Measurements from ENCODE around the gene CDC37L1. TPM values are rescaled to one million over a fixed set of nuclear protein-coding genes. Genes with fewer than 3 reads are reported as not detected.

CDC37L1 gene
- polyA plus RNA-seq, 1 donor (not counting 4 experiments of a cell fraction or from before 2014, with no cell fraction given) = 15.5 TPM

- no peaks in the 10 kb centered on the region for H3K36me3 ChIP-seq (ENCODE audit: control insufficient read depth in 2 of 2, extremely low read depth in 1 of 2, insufficient read depth in 2 of 2, low read length in 2 of 2)
- peaks cover 41% of the 10 kb centered on the region for H3K79me2 ChIP-seq (ENCODE audit: control insufficient read depth, insufficient read depth, low read length)
- peak overlapping the region; percentile 83 for H3K4me2 ChIP-seq (ENCODE audit: control insufficient read depth, extremely low read depth, insufficient read depth, low read depth, low read length)
- peak overlapping the region; percentile 71 to 83 (median 77) for H3K4me3 ChIP-seq (ENCODE audit: control insufficient read depth in 2 of 3, extremely low read depth in 1 of 3, insufficient read depth in 2 of 3, low read depth in 1 of 3, low read length in 3 of 3)
- H3K4me1 ChIP-seq (ENCODE audit: control insufficient read depth, extremely low read depth, insufficient read depth, low read length) = peaks cover 23% of the 10 kb centered on the region
- dilution Hi-C loops (cut with MboI; ENCODE audit: extremely low pct_ligation_motif_present, low sequenced_read_pairs) = no loop called here
- FAIRE-seq (no peak), DNase-seq (ENCODE audit: low read depth, low spot score) (no peak)
- TF ChIP-seq CTCF (optimal IDR thresholded peaks at IDR 0.05 in 1 of 3, IDR thresholded peaks at IDR 0.05 in 1 of 3, conservative IDR thresholded peaks at IDR 0.05 in 1 of 3; ENCODE audit: extremely low read depth in 1 of 3, insufficient read depth in 2 of 3, low read length in 3 of 3) (no peak), EZH2 (IDR thresholded peaks at IDR 0.05; ENCODE audit: low read length) (no peak)
- no peaks in the 10 kb centered on the region for H4K20me1 ChIP-seq (ENCODE audit: control insufficient read depth, extremely low read depth, insufficient read depth, low read length)
- peak overlapping the region; percentile 90 for H2AFZ ChIP-seq (ENCODE audit: control insufficient read depth, low read length)
- peak overlapping the region; percentile 85 for H3K27ac ChIP-seq (ENCODE audit: control insufficient read depth, insufficient read depth, low read length)
- peak overlapping the region; percentile 85 for H3K9ac ChIP-seq (ENCODE audit: control insufficient read depth, extremely low read depth, insufficient read depth, low read length)
- no peaks in the 10 kb centered on the region for H3K27me3 ChIP-seq (ENCODE audit: control insufficient read depth, extremely low read depth, insufficient read depth, low read length)
- no peaks in the 10 kb centered on the region for H3K9me3 ChIP-seq (ENCODE audit: control insufficient read depth, low read depth, low read length)
- H3K9me1 ChIP-seq (ENCODE audit: control insufficient read depth, extremely low read depth, insufficient read depth, low read length) = no peaks in the 10 kb centered on the region
Observed at GRCh38 chr9:4740388-4740637, 60.9 kb downstream of the CDC37L1 start.

GRCh38 chr9:4740638-4741364 is 61.4 kb downstream of the CDC37L1 start, which contains the start of gene AK3:
AK3 (minus strand) TSS chr9:4741202; CDS start chr9:4741087, 115 bp downstream.
- Histone ChIP-seq H3K9ac (ENCODE audit: control insufficient read depth, extremely low read depth, insufficient read depth, low read length) (peak within 1 kb of the TSS; percentile 85), H3K9me3 (ENCODE audit: control insufficient read depth, low read depth, low read length) (no peaks in the 10 kb centered on the region), H2AFZ (ENCODE audit: control insufficient read depth, low read length) (peak within 1 kb of the TSS; percentile 90), H3K4me3 (ENCODE audit: control insufficient read depth in 2 of 3, extremely low read depth in 1 of 3, insufficient read depth in 2 of 3, low read depth in 1 of 3, low read length in 3 of 3) (peak within 1 kb of the TSS; percentile 71 to 83 (median 77)), H3K36me3 (ENCODE audit: control insufficient read depth in 2 of 2, extremely low read depth in 1 of 2, insufficient read depth in 2 of 2, low read length in 2 of 2) (no peaks in the 10 kb centered on the region), H3K4me1 (ENCODE audit: control insufficient read depth, extremely low read depth, insufficient read depth, low read length) (peaks cover 23% of the 10 kb centered on the region), H3K27ac (ENCODE audit: control insufficient read depth, insufficient read depth, low read length) (peak within 1 kb of the TSS; percentile 85), H3K79me2 (ENCODE audit: control insufficient read depth, insufficient read depth, low read length) (peaks cover 41% of the 10 kb centered on the region), H3K4me2 (ENCODE audit: control insufficient read depth, extremely low read depth, insufficient read depth, low read depth, low read length) (peak within 1 kb of the TSS; percentile 85), H4K20me1 (ENCODE audit: control insufficient read depth, extremely low read depth, insufficient read depth, low read length) (no peaks in the 10 kb centered on the region), H3K27me3 (ENCODE audit: control insufficient read depth, extremely low read depth, insufficient read depth, low read length) (no peaks in the 10 kb centered on the region), H3K9me1 (ENCODE audit: control insufficient read depth, extremely low read depth, insufficient read depth, low read length) (no peaks in the 10 kb centered on the region)
- TF ChIP-seq CTCF (optimal IDR thresholded peaks at IDR 0.05 in 1 of 3, IDR thresholded peaks at IDR 0.05 in 1 of 3, conservative IDR thresholded peaks at IDR 0.05 in 1 of 3; ENCODE audit: extremely low read depth in 1 of 3, insufficient read depth in 2 of 3, low read length in 3 of 3) = peak in 2 of 3 experiments; percentile 44 to 48
- no peak for TF ChIP-seq EZH2 (IDR thresholded peaks at IDR 0.05; ENCODE audit: low read length)
- dilution Hi-C loops (cut with MboI; ENCODE audit: extremely low pct_ligation_motif_present, low sequenced_read_pairs) = no loop called here
- FAIRE-seq (no peak), DNase-seq (ENCODE audit: low read depth, low spot score) (no peak)
